ENCODE results near the gene GPR17. TPM values are rescaled to one million over a fixed set of nuclear protein-coding genes. Genes with fewer than 3 reads are reported as not detected.

GPR17 gene
- total and polyA plus RNA-seq, 7 experiments from 2014 or later: not detected

DNA sequence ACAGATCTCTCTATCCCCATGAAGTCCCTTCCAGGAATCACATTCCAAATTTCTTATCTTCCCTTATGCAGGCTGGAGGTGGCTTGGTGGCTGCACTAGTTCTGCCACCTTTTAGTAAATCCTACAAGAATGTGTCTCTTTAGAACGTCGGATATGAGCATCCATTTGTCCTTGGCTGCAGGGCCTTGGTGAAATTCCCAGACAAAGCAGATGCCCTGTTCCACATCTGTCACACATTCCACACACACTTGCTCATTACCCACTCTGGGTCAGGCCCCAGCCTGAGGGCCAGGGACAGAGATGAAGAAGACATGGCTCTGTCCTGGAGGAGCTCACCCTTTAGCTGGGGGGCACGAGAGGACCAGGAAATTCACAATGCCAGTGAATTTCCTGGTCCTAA is 31.2 kb upstream of the GPR17 start:
- Mint-ChIP-seq H3K27ac (peak overlapping the region in 1 of 9 donors; percentile 13), H3K36me3 (peaks cover 6 to 14% (median 9%) of the 10 kb centered on the region in 5 donors), H3K4me3 (peak overlapping the region in 4 of 10 donors; percentile 4 to 69 (median 41)), H3K9me3 (peaks cover 0 to 32% (median 9%) of the 10 kb centered on the region in 11 donors), H3K4me1 (peaks cover 8 to 40% (median 33%) of the 10 kb centered on the region in 7 donors), H3K27me3 (peaks cover 0 to 21% (median 0%) of the 10 kb centered on the region in 5 donors)
- ChIA-PET CTCF (interaction anchor here (1.7 kb wide), 1 partner anchor 11 kb away, joined by 3 read pairs; no protein-coding TSS in a partner anchor), POLR2A (no interaction called here)
- intact Hi-C loops (cut with micrococcal nuclease): no loop called here
- ATAC-seq (no peak), DNase-seq (no peak)
- H3K27ac ChIP-seq (ENCODE audit: low read depth, low read length): no peak overlapping the region
- peaks cover 0 to 6% of the 10 kb centered on the region in 2 donors for H3K4me1 ChIP-seq (ENCODE audit: control insufficient read depth in 2 of 2, insufficient read depth in 2 of 2, low read length in 2 of 2)
- no peak overlapping the region for H3K4me3 ChIP-seq (ENCODE audit: low read length)
- no peaks in the 10 kb centered on the region for H3K36me3 ChIP-seq (ENCODE audit: control insufficient read depth in 2 of 3, insufficient read depth in 3 of 3, low read length in 3 of 3)
- no peaks in the 10 kb centered on the region for H3K27me3 ChIP-seq (ENCODE audit: control insufficient read depth in 2 of 2, insufficient read depth in 2 of 2, low read length in 2 of 2)
- peaks cover 0 to 5% (median 0%) of the 10 kb centered on the region in 3 experiments for H3K9me3 ChIP-seq (ENCODE audit: control insufficient read depth in 2 of 3, low read length in 3 of 3)

DNA sequence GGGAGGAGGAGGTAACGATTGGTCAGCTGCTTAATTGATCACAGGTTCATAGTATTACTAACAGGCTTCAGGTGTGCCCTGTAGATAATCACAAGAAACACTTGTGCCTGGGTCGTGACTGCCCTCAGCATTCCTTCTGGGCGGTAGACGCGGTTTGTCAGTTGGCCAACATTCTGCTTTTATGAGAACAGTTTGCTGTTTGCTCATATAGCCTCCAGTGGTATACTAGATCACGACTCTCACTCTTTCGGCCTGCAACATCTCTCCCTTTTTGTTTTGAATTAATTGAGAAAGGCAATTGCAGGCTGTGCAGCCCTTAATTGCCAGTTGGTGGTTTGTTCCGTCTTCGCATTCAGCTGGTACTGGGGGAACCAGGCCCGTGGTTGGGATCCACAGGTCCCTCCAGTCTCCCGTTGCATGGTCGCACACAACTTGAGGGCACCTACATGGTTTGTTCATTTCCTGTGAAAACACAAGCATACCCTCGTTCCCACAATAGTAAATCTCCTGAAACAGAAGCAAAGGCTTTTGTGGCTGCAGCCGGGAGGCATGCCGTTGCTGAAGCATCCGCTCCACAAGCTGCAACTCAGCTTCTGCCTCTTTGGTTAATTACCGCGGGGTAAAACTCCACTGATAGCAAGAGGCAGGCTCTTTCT is 30.3 kb upstream of the GPR17 start:
- peaks cover 0 to 5% (median 0%) of the 10 kb centered on the region in 3 experiments for H3K9me3 ChIP-seq (ENCODE audit: control insufficient read depth in 2 of 3, low read length in 3 of 3)
- H3K27ac ChIP-seq (ENCODE audit: low read depth, low read length): no peak overlapping the region
- peak overlapping the region in 7 of 9 donors; percentile 15 to 81 (median 49) for H3K27ac Mint-ChIP-seq
- peaks cover 0 to 31% (median 9%) of the 10 kb centered on the region in 11 donors for H3K9me3 Mint-ChIP-seq
- H3K27me3 ChIP-seq (ENCODE audit: control insufficient read depth in 2 of 2, insufficient read depth in 2 of 2, low read length in 2 of 2): no peaks in the 10 kb centered on the region
- H3K4me1 Mint-ChIP-seq: peaks cover 8 to 36% (median 31%) of the 10 kb centered on the region in 7 donors
- ChIA-PET POLR2A (interaction anchor here (0.8 to 1.4 kb wide), 2 partner anchors 23 to 86 kb away, joined by 3 read pairs; partner anchors contain the start of gene SFT2D3), CTCF (interaction anchor here (1.7 to 2.1 kb wide), 2 partner anchors 10 to 24 kb away, joined by 3 to 6 read pairs; no protein-coding TSS in a partner anchor)
- peaks cover 6 to 13% (median 9%) of the 10 kb centered on the region in 5 donors for H3K36me3 Mint-ChIP-seq
- peaks cover 0 to 6% of the 10 kb centered on the region in 2 donors for H3K4me1 ChIP-seq (ENCODE audit: control insufficient read depth in 2 of 2, insufficient read depth in 2 of 2, low read length in 2 of 2)
- H3K4me3 Mint-ChIP-seq: peak overlapping the region in 9 of 10 donors; percentile 22 to 75 (median 58)
- H3K36me3 ChIP-seq (ENCODE audit: control insufficient read depth in 2 of 3, insufficient read depth in 3 of 3, low read length in 3 of 3): no peaks in the 10 kb centered on the region
- intact Hi-C loops (cut with micrococcal nuclease): loop anchor here in 1 of 2 donors (2.0 kb wide), 2 partner anchors 25 to 33 kb away; no protein-coding TSS in a partner anchor
- H3K4me3 ChIP-seq (ENCODE audit: low read length): no peak overlapping the region
- DNase-seq (peak in 2 of 9 donors; percentile 16 to 31), ATAC-seq (no peak)
- H3K27me3 Mint-ChIP-seq: peaks cover 0 to 21% (median 0%) of the 10 kb centered on the region in 5 donors

- DNase-seq (peak in 1 of 9 donors; percentile 4), ATAC-seq (no peak)
- peaks cover 0 to 21% (median 0%) of the 10 kb centered on the region in 5 donors for H3K27me3 Mint-ChIP-seq
- H3K27me3 ChIP-seq (ENCODE audit: control insufficient read depth in 2 of 2, insufficient read depth in 2 of 2, low read length in 2 of 2): no peaks in the 10 kb centered on the region
- peaks cover 8 to 36% (median 31%) of the 10 kb centered on the region in 7 donors for H3K4me1 Mint-ChIP-seq
- intact Hi-C loops (cut with micrococcal nuclease): no loop called here
- H3K27ac Mint-ChIP-seq: no peak overlapping the region
- H3K4me3 ChIP-seq (ENCODE audit: low read length): no peak overlapping the region
- ChIA-PET POLR2A (no interaction called here), CTCF (interaction anchor here (0.9 kb wide), 1 partner anchor 31 kb away, joined by 4 read pairs; no protein-coding TSS in a partner anchor)
- H3K4me3 Mint-ChIP-seq: no peak overlapping the region
- H3K36me3 ChIP-seq (ENCODE audit: control insufficient read depth in 2 of 3, insufficient read depth in 3 of 3, low read length in 3 of 3): no peaks in the 10 kb centered on the region
- peaks cover 0 to 5% (median 3%) of the 10 kb centered on the region in 5 donors for H3K36me3 Mint-ChIP-seq
- peaks cover 0 to 6% of the 10 kb centered on the region in 2 donors for H3K4me1 ChIP-seq (ENCODE audit: control insufficient read depth in 2 of 2, insufficient read depth in 2 of 2, low read length in 2 of 2)
- no peak overlapping the region for H3K27ac ChIP-seq (ENCODE audit: low read depth, low read length)
- no peaks in the 10 kb centered on the region for H3K9me3 ChIP-seq (ENCODE audit: control insufficient read depth in 2 of 3, low read length in 3 of 3)
- peaks cover 0 to 9% (median 3%) of the 10 kb centered on the region in 11 donors for H3K9me3 Mint-ChIP-seq
These were observed 27.3 kb upstream of the GPR17 start for GRCh38 chr2:127618551-127619202.

- Histone ChIP-seq H3K27ac (ENCODE audit: low read depth, low read length) (no peak overlapping the region), H3K4me3 (ENCODE audit: low read length) (no peak overlapping the region), H3K9me3 (ENCODE audit: control insufficient read depth in 2 of 3, low read length in 3 of 3) (no peaks in the 10 kb centered on the region), H3K27me3 (ENCODE audit: control insufficient read depth in 2 of 2, insufficient read depth in 2 of 2, low read length in 2 of 2) (no peaks in the 10 kb centered on the region), H3K4me1 (ENCODE audit: control insufficient read depth in 2 of 2, insufficient read depth in 2 of 2, low read length in 2 of 2) (peaks cover 0 to 6% of the 10 kb centered on the region in 2 donors), H3K36me3 (ENCODE audit: control insufficient read depth in 2 of 3, insufficient read depth in 3 of 3, low read length in 3 of 3) (no peaks in the 10 kb centered on the region)
- no peak for DNase-seq
- no peak for ATAC-seq
- peaks cover 0 to 19% (median 0%) of the 10 kb centered on the region in 5 donors for H3K27me3 Mint-ChIP-seq
- ChIA-PET POLR2A (no interaction called here), CTCF (no interaction called here)
- H3K4me1 Mint-ChIP-seq: peaks cover 8 to 36% (median 31%) of the 10 kb centered on the region in 7 donors
- no peak overlapping the region for H3K4me3 Mint-ChIP-seq
- H3K9me3 Mint-ChIP-seq: peaks cover 0 to 4% (median 0%) of the 10 kb centered on the region in 11 donors
- no peak overlapping the region for H3K27ac Mint-ChIP-seq
- peaks cover 0 to 5% (median 0%) of the 10 kb centered on the region in 5 donors for H3K36me3 Mint-ChIP-seq
- intact Hi-C loops (cut with micrococcal nuclease): no loop called here
These were observed 26.8 kb upstream of the GPR17 start for GRCh38 chr2:127619203-127619590.

GRCh38 chr2:127619877-127620705 is 25.9 kb upstream of the GPR17 start:
- Mint-ChIP-seq H3K9me3 (peaks cover 0 to 2% (median 0%) of the 10 kb centered on the region in 11 donors), H3K27ac (no peak overlapping the region), H3K4me1 (peaks cover 8 to 32% (median 27%) of the 10 kb centered on the region in 7 donors), H3K4me3 (no peak overlapping the region), H3K27me3 (peaks cover 0 to 19% (median 0%) of the 10 kb centered on the region in 5 donors), H3K36me3 (peaks cover 0 to 5% (median 0%) of the 10 kb centered on the region in 5 donors)
- no peak overlapping the region for H3K27ac ChIP-seq (ENCODE audit: low read depth, low read length)
- H3K4me3 ChIP-seq (ENCODE audit: low read length): no peak overlapping the region
- no peaks in the 10 kb centered on the region for H3K27me3 ChIP-seq (ENCODE audit: control insufficient read depth in 2 of 2, insufficient read depth in 2 of 2, low read length in 2 of 2)
- CTCF ChIA-PET: no interaction called here
- peaks cover 0 to 6% of the 10 kb centered on the region in 2 donors for H3K4me1 ChIP-seq (ENCODE audit: control insufficient read depth in 2 of 2, insufficient read depth in 2 of 2, low read length in 2 of 2)
- no peaks in the 10 kb centered on the region for H3K9me3 ChIP-seq (ENCODE audit: control insufficient read depth in 2 of 3, low read length in 3 of 3)
- POLR2A ChIA-PET: no interaction called here
- DNase-seq: peak in 1 of 9 donors; percentile 13
- intact Hi-C loops (cut with micrococcal nuclease): no loop called here
- H3K36me3 ChIP-seq (ENCODE audit: control insufficient read depth in 2 of 3, insufficient read depth in 3 of 3, low read length in 3 of 3): no peaks in the 10 kb centered on the region
- no peak for ATAC-seq

GRCh38 chr2:127620866-127621265 is 25.1 kb upstream of the GPR17 start:
- H3K36me3 Mint-ChIP-seq: peaks cover 0 to 5% (median under 1%) of the 10 kb centered on the region in 5 donors
- ChIA-PET POLR2A (no interaction called here), CTCF (no interaction called here)
- Histone ChIP-seq H3K27ac (ENCODE audit: low read depth, low read length) (no peak overlapping the region), H3K4me1 (ENCODE audit: control insufficient read depth in 2 of 2, insufficient read depth in 2 of 2, low read length in 2 of 2) (peaks cover 0 to 6% of the 10 kb centered on the region in 2 donors), H3K4me3 (ENCODE audit: low read length) (no peak overlapping the region), H3K27me3 (ENCODE audit: control insufficient read depth in 2 of 2, insufficient read depth in 2 of 2, low read length in 2 of 2) (no peaks in the 10 kb centered on the region), H3K36me3 (ENCODE audit: control insufficient read depth in 2 of 3, insufficient read depth in 3 of 3, low read length in 3 of 3) (no peaks in the 10 kb centered on the region), H3K9me3 (ENCODE audit: control insufficient read depth in 2 of 3, low read length in 3 of 3) (no peaks in the 10 kb centered on the region)
- H3K27me3 Mint-ChIP-seq: peaks cover 0 to 16% (median 0%) of the 10 kb centered on the region in 5 donors
- ATAC-seq (no peak), DNase-seq (no peak)
- H3K9me3 Mint-ChIP-seq: peaks cover 0 to 2% (median 0%) of the 10 kb centered on the region in 11 donors
- intact Hi-C loops (cut with micrococcal nuclease): no loop called here
- no peak overlapping the region for H3K4me3 Mint-ChIP-seq
- H3K4me1 Mint-ChIP-seq: peaks cover 5 to 24% (median 19%) of the 10 kb centered on the region in 7 donors
- no peak overlapping the region for H3K27ac Mint-ChIP-seq
